ENCODE results near the gene DUSP1. TPM values are rescaled to one million over a fixed set of nuclear protein-coding genes. Genes with fewer than 3 reads are reported as not detected.
A peak's percentile ranks its signal among the peaks of the same experiment; 100 is the strongest.

The DUSP1 gene
- total and polyA plus RNA-seq, 3 donors from 2014 or later, result 86.2 to 172 (median 159) TPM

- DNase-seq, result no peak
- intact Hi-C loops (cut with DNase I; ENCODE audit: low total_unique reads), result no loop called here
- H3K4me1 ChIP-seq, result peaks cover 4% of the 10 kb centered on the region
- no peaks in the 10 kb centered on the region for H3K27me3 ChIP-seq
- no peaks in the 10 kb centered on the region for H3K36me3 ChIP-seq (ENCODE audit: low read depth, missing control alignments)
- WGBS, 2 donors, result 82 to 88% methylated on average over 4 of the region's 4 CpGs
- no peak overlapping the region for H3K4me3 ChIP-seq
- no peaks in the 10 kb centered on the region for H3K9me3 ChIP-seq
- TF ChIP-seq CTCF (IDR thresholded peaks at IDR 0.05), result no peak
- no peak overlapping the region for H3K27ac ChIP-seq
Measured at GRCh38 chr5:172802567-172803176, 31.7 kb upstream of the DUSP1 start.

GRCh38 chr5:172802112-172802511 lies 31.1 kb upstream of the DUSP1 start:
- Histone ChIP-seq H3K36me3 (ENCODE audit: low read depth, missing control alignments) (no peaks in the 10 kb centered on the region), H3K27me3 (no peaks in the 10 kb centered on the region), H3K9me3 (no peaks in the 10 kb centered on the region), H3K27ac (no peak overlapping the region), H3K4me3 (no peak overlapping the region), H3K4me1 (peaks cover 5% of the 10 kb centered on the region)
- intact Hi-C loops (cut with DNase I; ENCODE audit: low total_unique reads), result no loop called here
- WGBS, 2 donors, result 97 to 98% methylated on average over 2 of the region's 2 CpGs
- DNase-seq, result no peak
- no peak for TF ChIP-seq POLR2A (IDR thresholded peaks at IDR 0.05)
- TF ChIP-seq CTCF (IDR thresholded peaks at IDR 0.05), result no peak

- TF ChIP-seq CTCF (IDR thresholded peaks at IDR 0.05), result no peak
- no peak for TF ChIP-seq POLR2A (IDR thresholded peaks at IDR 0.05)
- Histone ChIP-seq H3K4me3 (no peak overlapping the region), H3K27me3 (no peaks in the 10 kb centered on the region), H3K36me3 (ENCODE audit: low read depth, missing control alignments) (no peaks in the 10 kb centered on the region), H3K9me3 (no peaks in the 10 kb centered on the region), H3K4me1 (peaks cover 5% of the 10 kb centered on the region), H3K27ac (no peak overlapping the region)
- 81 to 88% methylated on average over 4 of the region's 4 CpGs for WGBS, 2 donors
- intact Hi-C loops (cut with DNase I; ENCODE audit: low total_unique reads), result no loop called here
- DNase-seq, result no peak
Measured at GRCh38 chr5:172801179-172801671, 30.2 kb upstream of the DUSP1 start.

GRCh38 chr5:172800088-172800551 lies 29.1 kb upstream of the DUSP1 start:
- no peaks in the 10 kb centered on the region for H3K27me3 ChIP-seq
- H3K27ac ChIP-seq, result no peak overlapping the region
- H3K36me3 ChIP-seq (ENCODE audit: low read depth, missing control alignments), result no peaks in the 10 kb centered on the region
- H3K4me3 ChIP-seq, result no peak overlapping the region
- peaks cover 5% of the 10 kb centered on the region for H3K4me1 ChIP-seq
- intact Hi-C loops (cut with DNase I; ENCODE audit: low total_unique reads), result no loop called here
- H3K9me3 ChIP-seq, result no peaks in the 10 kb centered on the region
- WGBS, 2 donors, result 73 to 80% methylated on average over 12 to 16 of the region's 16 CpGs
- peak; percentile 37 for DNase-seq
- TF ChIP-seq POLR2A (IDR thresholded peaks at IDR 0.05) (no peak), CTCF (IDR thresholded peaks at IDR 0.05) (no peak)

- no peak overlapping the region for H3K27ac ChIP-seq
- TF ChIP-seq POLR2A (IDR thresholded peaks at IDR 0.05) (no peak), CTCF (IDR thresholded peaks at IDR 0.05) (no peak)
- DNase-seq, result no peak
- H3K4me1 ChIP-seq, result peaks cover 9% of the 10 kb centered on the region
- H3K36me3 ChIP-seq (ENCODE audit: low read depth, missing control alignments), result no peaks in the 10 kb centered on the region
- intact Hi-C loops (cut with DNase I; ENCODE audit: low total_unique reads), result loop anchor here (10.0 kb wide), 1 partner anchor 75 kb away; no protein-coding TSS in a partner anchor
- WGBS, 2 donors, result 94 to 98% methylated on average over 6 of the region's 6 CpGs
- H3K9me3 ChIP-seq, result no peaks in the 10 kb centered on the region
- no peaks in the 10 kb centered on the region for H3K27me3 ChIP-seq
- H3K4me3 ChIP-seq, result no peak overlapping the region
Measured at GRCh38 chr5:172799416-172799815, 28.4 kb upstream of the DUSP1 start.

Data from testis (tissue), 3 donors.